ENCODE data around the gene RACGAP1.

RACGAP1 gene

GRCh38 chr12:49984476-49985359 is 40.6 kb downstream of the RACGAP1 start:
- no peak for FAIRE-seq

DNA sequence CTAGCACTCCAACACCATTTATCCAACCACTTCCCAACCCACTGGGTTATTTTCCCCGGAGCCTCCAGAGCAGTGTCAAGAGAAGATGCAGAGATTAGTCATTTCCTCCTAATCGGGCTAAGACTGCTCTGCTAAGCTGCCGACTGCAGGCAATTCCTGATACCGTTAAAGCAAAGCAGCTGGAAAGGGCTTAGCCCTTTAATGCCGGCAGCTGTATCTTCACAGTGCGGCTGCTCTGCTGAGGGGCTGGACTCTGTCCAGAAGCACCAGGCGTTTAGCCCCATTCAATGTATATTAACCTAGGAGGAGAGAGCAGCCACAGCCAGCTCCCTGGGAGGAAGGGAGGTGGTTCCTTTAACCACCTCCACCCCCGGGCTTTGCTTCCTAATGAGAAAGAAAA is 41.4 kb downstream of the RACGAP1 start:
- FAIRE-seq: no peak

DNA sequence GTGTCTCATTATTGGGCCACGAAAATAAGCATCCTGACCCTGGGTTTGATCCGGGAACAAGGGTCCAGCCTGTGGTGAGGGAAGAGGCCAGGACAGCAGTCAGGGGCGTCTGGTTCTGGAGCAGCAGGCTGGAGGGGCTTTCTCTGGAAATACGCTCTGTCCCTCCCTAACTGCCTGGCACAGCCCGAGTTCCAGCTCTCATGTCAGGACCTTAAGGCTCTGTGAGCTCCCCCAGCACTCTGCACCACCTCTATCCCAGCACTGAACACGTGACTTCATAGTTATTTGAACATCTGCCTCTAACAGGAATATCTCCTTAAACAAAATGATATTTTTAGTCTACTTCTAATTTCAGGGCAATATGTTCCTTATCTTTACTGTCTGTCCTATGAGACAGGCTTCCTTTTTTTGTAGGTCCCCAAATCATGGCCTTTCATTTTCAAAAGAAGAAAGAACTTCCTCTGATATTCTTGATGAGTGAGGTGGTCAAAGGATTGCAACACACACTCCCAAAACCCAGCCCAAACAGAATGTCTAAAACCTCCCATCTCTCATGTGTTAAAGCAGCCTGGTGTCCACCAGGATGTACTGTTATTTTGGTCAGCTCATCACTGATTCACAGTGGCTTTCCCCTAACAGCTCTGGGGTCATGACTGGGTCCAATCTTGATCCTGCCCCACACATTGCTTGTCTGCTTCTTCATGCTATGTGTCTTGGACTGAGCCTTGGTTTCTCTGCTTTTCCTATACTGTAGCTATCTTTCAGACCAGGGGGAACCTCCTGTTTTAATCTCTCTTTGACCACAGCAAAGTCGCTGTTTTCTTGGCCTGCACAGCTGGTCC is 42.8 kb downstream of the RACGAP1 start:
- FAIRE-seq: no peak

- FAIRE-seq: no peak
These were observed 44.6 kb downstream of the RACGAP1 start for GRCh38 chr12:49980501-49981349.

GRCh38 chr12:49979791-49980190 is 45.5 kb downstream of the RACGAP1 start:
- FAIRE-seq: no peak

DNA sequence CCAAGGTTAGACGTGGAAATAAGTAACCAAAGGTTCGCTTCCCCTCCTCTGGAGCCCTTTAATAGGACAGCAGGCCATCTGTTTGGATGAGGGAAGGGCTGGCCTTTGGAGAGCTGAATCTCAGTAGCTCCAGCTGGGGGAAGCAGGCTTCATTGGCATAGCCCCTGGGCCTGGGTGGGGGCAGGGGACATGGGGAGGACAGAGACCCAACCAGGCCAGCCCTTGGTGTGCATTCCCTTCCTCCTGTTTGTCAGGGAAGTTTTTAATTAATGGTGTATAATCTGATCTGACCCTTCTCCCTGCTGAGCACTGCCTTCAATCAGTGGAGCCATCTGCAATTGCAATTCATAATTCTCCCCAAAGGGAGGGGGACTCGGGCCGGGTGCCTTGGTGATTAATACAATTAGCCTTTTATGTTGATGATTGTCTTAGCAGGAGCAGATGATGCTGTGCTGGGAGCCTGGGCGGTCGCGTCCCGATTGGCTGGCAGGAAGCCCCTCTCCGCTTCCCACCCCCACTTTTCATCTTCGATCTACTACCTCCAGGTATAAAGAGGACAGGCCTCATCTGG is 46.2 kb downstream of the RACGAP1 start:
- FAIRE-seq: no peak

GRCh38 chr12:49978125-49978524 is 47.2 kb downstream of the RACGAP1 start:
- FAIRE-seq: no peak

- no peak for FAIRE-seq
These were observed 48.7 kb downstream of the RACGAP1 start for GRCh38 chr12:49976557-49976956.

DNA sequence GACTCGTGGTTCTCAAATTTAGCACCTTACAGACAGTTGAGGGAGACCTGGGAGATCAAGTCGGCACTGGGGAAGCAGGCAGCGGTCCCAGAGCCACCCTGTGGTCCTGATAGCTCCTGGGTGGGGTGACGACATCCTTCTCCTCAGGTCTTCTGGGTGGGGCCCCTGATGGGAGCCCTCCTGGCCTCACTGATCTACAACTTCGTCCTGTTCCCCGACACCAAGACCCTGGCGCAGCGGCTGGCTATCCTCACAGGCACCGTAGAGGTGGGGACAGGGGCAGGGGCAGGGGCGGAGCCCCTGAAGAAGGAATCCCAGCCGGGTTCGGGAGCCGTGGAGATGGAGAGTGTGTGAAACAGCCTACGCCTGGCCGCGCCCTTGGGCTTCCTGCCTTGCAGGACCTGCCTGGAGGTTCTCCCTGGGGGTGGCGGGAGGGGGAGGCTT is 50.0 kb downstream of the RACGAP1 start:
- FAIRE-seq: no peak

DNA sequence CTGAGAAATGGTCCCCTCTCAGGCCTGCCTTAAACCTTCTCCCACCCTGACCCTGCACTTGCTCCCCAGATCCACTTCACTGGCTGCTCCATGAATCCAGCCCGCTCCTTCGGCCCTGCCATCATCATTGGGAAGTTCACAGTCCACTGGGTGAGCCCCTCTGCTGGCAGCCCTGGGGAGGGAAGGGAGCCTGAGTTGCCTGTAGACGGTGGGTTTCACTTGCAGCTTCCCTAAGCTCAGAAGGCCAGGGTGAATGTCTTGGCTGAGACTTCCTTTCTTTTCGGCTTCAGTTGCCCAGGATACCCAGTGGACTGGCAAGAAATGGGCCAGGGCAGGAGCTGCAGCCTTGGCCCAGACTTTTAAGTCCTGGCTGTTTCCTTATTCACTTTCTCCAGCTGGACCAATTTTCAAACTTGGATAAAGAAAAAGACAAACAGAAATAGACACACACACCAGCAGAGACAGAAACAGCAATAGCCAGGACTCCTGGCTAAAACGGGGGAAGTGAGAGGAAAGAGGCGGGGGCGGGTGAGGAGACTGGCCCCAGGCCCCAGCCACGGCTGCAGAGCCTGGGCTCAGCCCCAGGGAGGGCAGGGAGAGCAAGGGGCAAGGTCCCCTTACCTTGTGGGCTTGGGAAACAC is 50.5 kb downstream of the RACGAP1 start:
- no peak for FAIRE-seq

DNA sequence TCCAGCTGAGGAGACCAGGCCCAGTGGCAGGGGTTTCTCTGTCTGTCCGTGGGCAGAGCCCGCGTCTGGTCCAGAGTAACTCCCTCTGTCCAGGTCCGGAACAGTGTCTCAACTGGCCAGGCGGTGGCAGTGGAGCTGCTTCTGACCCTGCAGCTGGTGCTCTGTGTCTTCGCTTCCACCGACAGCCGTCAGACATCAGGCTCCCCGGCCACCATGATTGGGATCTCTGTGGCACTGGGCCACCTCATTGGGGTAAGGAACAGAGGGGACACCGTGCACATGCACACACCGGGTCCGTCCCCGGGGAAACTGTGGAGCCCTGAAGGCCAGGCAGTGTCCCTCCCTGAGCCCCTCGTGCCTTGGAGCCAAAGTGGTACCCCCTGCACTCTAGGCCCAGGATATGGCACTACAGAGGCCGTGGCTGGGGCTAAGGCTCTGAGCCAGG is 51.0 kb downstream of the RACGAP1 start:
- FAIRE-seq: no peak

DNA sequence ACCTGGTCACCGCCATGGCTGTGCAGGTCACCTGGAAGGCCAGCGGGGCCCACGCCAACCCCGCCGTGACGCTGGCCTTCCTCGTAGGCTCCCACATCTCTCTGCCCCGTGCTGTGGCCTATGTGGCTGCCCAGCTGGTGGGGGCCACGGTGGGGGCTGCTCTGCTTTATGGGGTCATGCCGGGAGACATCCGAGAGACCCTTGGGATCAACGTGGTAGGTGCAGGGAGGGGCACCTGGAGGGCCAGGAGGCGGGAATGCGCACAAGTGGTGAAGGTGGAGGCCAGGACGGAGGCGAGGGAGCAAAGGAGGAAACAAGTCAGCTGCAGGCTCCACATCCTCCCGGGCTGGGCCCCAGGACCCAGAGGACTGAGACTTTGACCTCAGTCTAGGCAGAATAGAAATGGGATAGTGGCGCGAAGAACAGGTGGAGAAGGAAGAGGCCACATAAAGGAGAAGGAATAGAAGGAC is 51.9 kb downstream of the RACGAP1 start:
- no peak for FAIRE-seq

DNA sequence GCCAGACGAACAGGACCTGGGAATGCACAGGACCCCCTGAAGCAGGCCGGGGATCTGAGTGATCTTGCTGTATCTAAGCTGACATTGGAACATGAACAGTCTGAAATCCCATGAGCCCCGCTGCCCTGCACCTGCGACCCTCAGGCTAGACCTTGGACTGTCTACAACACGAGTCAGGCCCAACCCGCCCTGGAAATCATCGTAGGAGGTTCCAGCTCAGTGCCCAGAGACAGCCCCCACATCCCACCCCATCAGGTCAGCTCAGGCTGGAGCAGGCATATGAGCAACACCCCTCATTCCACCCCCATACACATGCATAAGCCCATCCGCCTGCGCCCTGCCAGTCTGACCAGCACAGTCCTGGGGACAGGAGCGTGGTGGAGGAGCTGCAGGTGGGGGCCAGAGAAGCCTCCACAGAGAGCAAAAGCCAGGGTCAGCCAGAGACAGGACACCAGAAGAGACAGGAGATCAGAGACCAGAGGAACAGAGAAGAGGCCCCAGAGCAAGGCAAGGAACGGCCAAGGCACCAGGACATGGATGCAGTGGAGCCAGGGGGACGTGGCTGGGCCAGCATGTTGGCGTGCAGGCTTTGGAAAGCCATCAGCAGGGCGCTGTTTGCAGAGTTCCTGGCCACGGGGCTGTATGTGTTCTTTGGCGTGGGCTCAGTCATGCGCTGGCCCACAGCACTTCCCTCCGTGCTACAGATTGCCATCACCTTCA is 52.5 kb downstream of the RACGAP1 start, which contains the start of gene AQP6:
Gene AQP6, plus strand, starts transcription at position 307 of the 720 bp plus-strand sequence. Its CDS starts 227 bp downstream, at position 534.
- FAIRE-seq: no peak

GRCh38 chr12:49972129-49972528 is 53.2 kb downstream of the RACGAP1 start:
- FAIRE-seq: no peak

DNA sequence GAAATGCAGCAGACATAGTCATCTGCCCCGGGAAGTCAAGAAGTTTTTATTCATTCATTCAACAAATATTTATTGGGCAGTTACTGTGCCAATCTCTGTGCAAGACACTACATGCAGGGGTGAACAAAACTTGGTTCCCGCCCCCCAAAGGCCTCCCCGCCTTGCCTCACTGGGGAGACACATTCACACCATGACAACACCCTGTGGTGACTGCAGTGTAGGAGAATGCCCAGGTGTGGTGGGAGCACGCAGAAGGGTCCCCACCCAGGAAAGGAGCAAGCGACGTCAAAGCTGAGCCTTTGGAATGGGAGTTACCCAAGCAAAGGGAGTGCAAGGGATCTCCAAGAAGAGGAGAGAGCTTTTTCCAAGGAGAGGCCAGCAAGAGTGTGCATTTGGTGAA is 54.2 kb downstream of the RACGAP1 start:
- FAIRE-seq: no peak

DNA sequence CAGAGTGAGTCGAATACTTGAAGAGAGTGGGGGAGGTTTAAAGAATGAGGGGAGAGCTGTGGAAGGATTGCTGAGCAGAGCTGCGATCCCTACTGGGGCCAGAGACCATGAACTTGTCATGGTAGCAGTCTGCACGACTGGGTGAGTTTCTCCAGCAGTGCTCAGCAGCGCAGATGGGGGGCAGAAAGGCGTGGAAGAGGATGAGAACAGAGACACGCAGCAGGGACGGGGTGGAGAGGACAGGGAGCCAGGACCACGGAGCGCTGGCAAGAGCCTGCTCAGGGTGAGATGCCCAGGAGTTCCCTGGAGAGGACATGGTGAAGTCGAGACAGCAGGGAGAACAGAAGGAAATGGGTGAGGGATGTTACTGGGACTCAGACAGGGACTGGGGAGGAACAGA is 54.6 kb downstream of the RACGAP1 start:
- FAIRE-seq: no peak

GRCh38 chr12:49969651-49970429 is 55.5 kb downstream of the RACGAP1 start:
- no peak for FAIRE-seq

DNA sequence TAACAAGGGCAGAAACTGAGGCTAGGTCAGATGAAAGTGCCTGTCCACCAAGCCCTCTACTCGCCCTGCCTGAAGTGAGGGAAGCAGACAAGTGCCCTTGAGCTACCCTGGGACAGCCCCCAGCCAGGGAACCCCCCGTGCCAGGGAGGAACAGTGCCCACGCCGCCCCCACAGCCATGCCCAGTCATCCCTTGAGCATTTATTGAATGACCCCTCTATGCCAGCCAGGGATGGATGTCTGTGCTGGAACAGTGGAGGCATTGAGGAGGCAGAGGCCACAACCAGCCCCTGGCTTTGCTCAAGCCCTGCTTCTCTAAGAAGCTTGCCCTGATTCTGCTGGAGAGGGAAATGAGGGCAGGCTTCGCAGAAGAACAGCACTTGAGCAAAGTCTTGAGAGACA is 56.3 kb downstream of the RACGAP1 start:
- no peak for FAIRE-seq

DNA sequence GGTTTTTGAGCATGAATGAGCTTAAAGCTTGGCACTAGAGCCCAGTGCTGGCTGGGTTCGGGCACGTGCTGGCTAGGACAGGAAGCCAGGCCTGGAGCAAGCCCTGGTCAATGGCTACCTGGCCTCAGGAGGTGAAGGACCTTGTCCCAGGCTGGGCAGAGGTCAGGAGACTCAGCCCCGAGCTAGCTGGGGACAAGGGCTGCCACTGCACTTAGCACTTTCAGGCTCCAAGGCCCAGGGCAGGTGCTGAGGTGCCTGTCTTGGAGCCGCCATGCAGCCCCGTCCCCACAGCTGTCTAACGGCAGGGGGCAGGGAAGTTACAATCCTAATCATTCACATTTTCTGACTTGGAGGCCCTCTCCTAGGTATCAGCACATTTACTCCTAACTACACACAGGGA is 56.8 kb downstream of the RACGAP1 start:
- FAIRE-seq: no peak

DNA sequence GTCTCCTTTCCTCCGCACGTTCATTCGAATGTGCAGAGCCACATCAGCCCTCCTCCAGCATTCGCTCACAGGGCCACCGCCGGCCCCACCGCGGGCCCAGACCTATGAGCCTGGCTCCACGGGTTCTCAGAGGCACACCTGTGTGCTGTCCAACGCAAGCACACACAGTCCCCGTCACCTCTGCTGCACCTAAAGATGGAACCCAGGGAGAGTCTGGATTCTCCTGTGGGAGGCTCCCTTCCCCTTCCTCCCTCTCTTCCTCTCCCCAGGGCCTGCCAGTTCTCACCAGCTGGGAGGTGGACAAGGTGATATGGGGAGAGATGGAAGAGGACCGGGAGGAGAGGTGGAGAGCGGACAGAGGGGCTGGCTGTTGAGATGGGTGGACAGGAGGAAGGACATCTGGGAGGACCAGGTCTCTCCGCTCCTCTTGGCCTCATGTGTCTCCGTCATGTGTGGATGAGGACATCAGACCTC is 57.5 kb downstream of the RACGAP1 start:
- no peak for FAIRE-seq

All from islet of Langerhans (tissue), 1 donor.